Ecto neural progenitor cell (in vitro differentiated cells): ENCODE results near the gene EHF.
"Not testable (repeated sequence)": the region's sequence is repeated elsewhere in the genome, so short reads cannot be mapped to it uniquely, and the experiment has no call there.

Source experiments
- DNase-seq: peaks from one replicate; pipeline ENCODE4 v3.0.0-alpha.2; 2018; ENCODE audit warnings: low spot score

Gene EHF

GRCh38 chr11:34620820-34621792 is at the start of gene EHF:
Gene EHF (plus strand): TSS chr11:34621093. CDS start chr11:34642631, 21,538 bp downstream.
- DNase-seq: no peak

GRCh38 chr11:34573537-34573936 is 47.4 kb upstream of the EHF start:
- no peak for DNase-seq

- no peak for DNase-seq
These were observed 45.6 kb upstream of the EHF start for GRCh38 chr11:34575261-34575660.

GRCh38 chr11:34575671-34576070 is 45.2 kb upstream of the EHF start:
- DNase-seq: no peak

DNA sequence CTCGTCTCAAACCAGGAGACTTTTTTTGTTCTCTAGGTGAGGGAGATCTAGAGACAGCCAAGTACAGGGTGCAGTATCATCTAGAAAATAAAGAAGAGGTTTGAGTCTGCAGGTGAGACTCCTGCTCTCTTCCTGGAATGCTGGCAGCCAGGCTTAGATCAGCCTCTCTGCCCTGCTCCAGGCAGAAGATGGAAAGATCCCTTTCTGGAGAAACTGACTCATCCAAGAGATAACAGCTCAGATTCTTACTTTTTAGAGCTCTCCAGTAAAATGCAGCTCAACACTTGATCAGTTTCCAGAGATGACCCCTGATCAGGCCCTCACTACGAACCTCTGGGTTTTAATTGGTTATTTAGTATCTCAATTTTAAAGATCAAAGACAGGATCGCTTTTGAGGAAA is 44.6 kb upstream of the EHF start:
- no peak for DNase-seq

GRCh38 chr11:34583818-34584217 is 37.1 kb upstream of the EHF start:
- no peak for DNase-seq

- DNase-seq: no peak
These were observed 35.6 kb upstream of the EHF start for GRCh38 chr11:34585304-34585734.

DNA sequence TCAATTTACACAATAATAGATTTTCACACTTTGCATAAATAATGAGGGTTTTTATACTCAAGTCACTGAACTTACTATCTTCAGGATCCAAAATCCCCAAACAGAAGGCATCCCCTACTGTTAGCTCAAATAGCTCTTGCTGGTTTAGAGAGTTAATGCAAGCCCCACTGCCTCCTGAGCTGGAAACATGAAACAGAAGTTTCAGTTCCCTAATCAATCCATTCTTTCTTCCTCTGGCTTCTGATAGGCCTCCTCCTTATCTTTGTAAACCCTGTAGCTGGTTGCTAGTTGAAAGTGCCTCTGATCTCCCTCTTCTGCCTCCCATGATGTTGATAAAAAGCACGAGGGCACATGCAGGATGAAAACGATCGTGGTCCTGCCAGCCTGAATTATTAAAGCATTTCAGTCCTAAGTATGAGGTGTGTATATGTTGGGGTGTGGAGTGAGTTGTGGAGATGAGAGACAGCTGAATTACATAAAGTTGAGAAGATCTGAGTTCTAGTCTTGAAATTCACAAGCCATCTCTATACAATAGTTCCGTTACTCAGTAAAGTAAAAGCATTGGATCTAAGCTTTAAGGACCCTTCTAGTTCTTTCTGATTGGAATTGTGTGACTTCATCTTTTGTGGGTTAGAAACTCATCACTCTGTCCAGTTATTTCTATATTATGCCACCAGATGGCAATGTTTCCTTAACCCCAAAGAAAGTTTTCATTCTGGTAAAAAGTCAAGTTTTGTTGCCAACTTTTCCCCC is 35.0 kb upstream of the EHF start:
- DNase-seq: no peak

- DNase-seq: no peak
These were observed 34.2 kb upstream of the EHF start for GRCh38 chr11:34586488-34587281.

- no peak for DNase-seq
These were observed 33.6 kb upstream of the EHF start for GRCh38 chr11:34587282-34587677.

DNA sequence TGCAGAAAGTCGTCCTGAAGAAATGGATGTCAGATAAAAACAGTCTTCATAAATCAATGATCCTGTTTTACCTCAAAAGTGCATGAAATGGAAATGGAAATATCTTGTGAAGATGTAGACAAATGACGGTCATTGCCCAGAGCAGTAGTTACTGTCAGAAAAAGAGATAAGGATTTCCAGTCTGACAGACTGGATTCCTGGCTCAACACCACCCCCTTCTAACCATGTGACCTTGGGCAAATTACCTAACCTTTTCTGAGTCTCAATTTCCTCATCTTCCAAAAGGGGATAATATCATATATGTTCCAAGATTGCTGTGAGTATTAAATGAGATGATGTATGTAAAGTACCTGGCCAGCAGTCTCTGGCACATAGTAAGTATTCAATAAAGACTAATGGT is 32.9 kb upstream of the EHF start:
- DNase-seq: no peak

DNA sequence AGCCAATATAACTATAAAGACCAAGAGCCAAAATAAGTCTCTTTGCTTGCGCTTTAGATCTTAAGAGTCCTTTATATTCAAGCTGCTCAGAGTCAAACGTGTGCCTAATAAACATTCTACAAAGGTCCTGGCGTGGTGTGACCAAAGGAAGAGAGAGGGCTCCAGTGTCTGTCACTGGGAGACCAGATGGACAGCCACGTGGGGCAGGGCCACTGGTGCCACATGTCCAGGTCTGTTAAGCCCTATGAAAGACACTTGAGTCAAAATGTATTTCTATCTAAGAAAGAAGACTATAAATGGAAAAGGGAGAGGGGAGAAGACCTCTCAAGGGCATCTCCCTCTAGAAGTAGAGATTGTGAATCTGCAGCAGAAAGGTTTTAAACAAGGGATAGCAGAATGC is 32.2 kb upstream of the EHF start:
- no peak for DNase-seq

GRCh38 chr11:34589177-34589576 is 31.7 kb upstream of the EHF start:
- DNase-seq: not testable (repeated sequence)

- no peak for DNase-seq
These were observed 27.8 kb upstream of the EHF start for GRCh38 chr11:34593085-34593484.

GRCh38 chr11:34594603-34595002 is 26.3 kb upstream of the EHF start:
- no peak for DNase-seq

GRCh38 chr11:34595391-34595790 is 25.5 kb upstream of the EHF start:
- no peak for DNase-seq

DNA sequence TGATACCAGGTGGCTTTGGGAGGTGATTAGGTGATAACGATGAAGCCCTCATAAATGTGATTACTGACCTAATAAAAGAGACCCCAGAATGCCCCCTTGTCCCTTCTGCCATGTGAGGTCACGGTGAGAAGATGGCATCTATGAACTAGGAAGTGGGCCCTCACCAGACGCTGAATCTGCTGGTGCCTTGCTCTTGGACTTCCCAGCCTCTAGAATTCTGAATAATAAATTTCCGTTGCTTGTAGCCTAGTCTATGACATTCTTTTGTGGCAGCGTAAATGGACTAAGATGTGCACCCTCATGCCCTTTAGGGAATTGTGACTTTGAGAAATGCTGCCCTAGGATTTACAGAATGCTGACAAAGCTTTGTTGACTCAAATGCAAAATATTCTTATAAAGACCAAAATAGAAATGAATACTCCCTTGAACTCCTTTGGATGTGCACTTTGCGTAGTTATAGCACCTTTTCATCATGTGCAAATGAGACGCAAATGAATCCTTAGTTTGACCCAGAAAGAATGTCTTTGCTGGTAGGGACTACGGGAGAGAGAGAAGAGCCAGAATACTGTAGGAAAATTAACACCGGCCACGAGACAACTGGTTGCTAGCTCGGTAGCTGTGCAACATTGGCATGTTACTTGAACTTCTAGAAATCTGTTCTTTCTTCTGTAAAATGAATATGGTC is 24.8 kb upstream of the EHF start:
- DNase-seq: no peak

GRCh38 chr11:34599406-34599945 is 21.4 kb upstream of the EHF start:
- no peak for DNase-seq

- DNase-seq: no peak
These were observed 20.4 kb upstream of the EHF start for GRCh38 chr11:34600339-34601084.

GRCh38 chr11:34601085-34601444 is 19.8 kb upstream of the EHF start:
- DNase-seq: no peak

DNA sequence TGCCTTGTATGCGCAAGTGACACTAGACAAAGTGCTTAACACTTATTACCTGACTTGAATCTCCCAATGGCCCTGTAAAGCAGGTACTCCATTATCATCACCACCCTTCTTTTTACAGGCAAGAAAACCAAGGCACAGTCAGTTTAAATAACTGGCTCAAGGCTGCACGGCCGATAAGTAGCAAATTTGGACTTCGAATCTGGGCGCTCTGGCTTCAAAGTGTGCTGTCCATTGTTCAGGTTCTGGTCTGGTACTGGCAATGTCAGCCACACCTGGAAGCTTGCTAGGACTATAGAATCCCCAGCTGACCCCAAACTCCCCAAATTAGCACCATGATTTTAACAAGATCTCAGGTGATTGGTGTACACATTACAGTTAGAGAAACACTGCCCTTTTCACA is 19.3 kb upstream of the EHF start:
- DNase-seq: no peak
